Psoas muscle (tissue), 8 donors: ENCODE data around the gene SLC44A3. TPM values are rescaled to one million over a fixed set of nuclear protein-coding genes. Genes with fewer than 3 reads are reported as not detected.
A peak's percentile ranks its signal among the peaks of the same experiment; 100 is the strongest.

Experiments
- ATAC-seq, 4 donors: fragments of 200-7000 bp; cut with Tn5 transposase; one replicate each; pipeline ENCODE4 v1.9.1; 2020; ENCODE audit warnings: moderate library complexity in 3 of 4, mild to moderate bottlenecking in 2 of 4
- DNase-seq, 2 donors: peaks; one replicate each; pipeline ENCODE4 v3.0.0-alpha.2; 2020
- H3K27ac ChIP-seq: fragments of 200-600 bp; one replicate; pipeline ENCODE4 v1.8.0; 2022
- H3K27me3 ChIP-seq, 3 donors: fragments of 200-600 bp in 1 of 3; one replicate each; pipeline versions ENCODE4 v1.6.1 to v1.8.0; 2013 to 2022; ENCODE audit warnings: low read length in 2 of 3, mild to moderate bottlenecking in 2 of 3, moderate library complexity in 1 of 3; ENCODE audit not compliant: insufficient read depth in 3 of 3
- H3K36me3 ChIP-seq, 2 donors: fragments of 200-600 bp in 1 of 2; one replicate each; pipeline versions ENCODE4 v1.6.1 to v1.8.0; 2013 to 2022; ENCODE audit warnings: low read depth in 1 of 2, mild to moderate bottlenecking in 1 of 2, moderate library complexity in 1 of 2; ENCODE audit not compliant: insufficient read depth in 1 of 2
- H3K4me1 ChIP-seq: fragments of 200-600 bp; one replicate; pipeline ENCODE4 v1.8.0; 2022
- H3K4me3 ChIP-seq: fragments of 200-600 bp; one replicate; pipeline ENCODE4 v1.8.0; 2022; ENCODE audit warnings: mild to moderate bottlenecking
- H3K9me3 ChIP-seq: fragments of 200-600 bp; one replicate; pipeline ENCODE4 v1.8.0; 2022
- WGBS, 3 donors: extraction: QIAGEN DNeasy Blood & Tissue Kit; methylation state at CpG; one replicate each; pipeline versions ENCODE4 v1.1.6 to v1.1.7; 2013; 5-methylcytosine and 5-hydroxymethylcytosine counted together
- intact Hi-C, 2 donors: fragments of 100-400 bp; cut with DNase I; formaldehyde crosslinking; loops; one replicate each; pipeline versions ENCODE4 v1.11.0 to v1.14.2; 2022
- polyA plus RNA-seq, 3 donors: library from polyadenylated mRNA; stranded (reverse); fragments of 200-250 nt; gene quantifications; one replicate each; pipeline ENCODE4 v1.2.3, GENCODE V29; 2013
- total RNA-seq, 4 donors: library from RNA; stranded (reverse); fragmentation: NEBNext Ultra II Directional in 2 of 4; extraction: Animal tissue kit (Norgen Biotek cat#: 25700) in 2 of 4; gene quantifications; one replicate each; pipeline versions ENCODE4 v1.2.1 to v1.2.4, GENCODE V29; 2021 to 2023
- TF ChIP-seq, protein P1 (sequence below): fragments of 200-600 bp; IDR thresholded peaks from one replicate; pipeline ENCODE4 v1.8.0; 2022; ENCODE audit warnings: antibody characterized with exemption
- donor health status: healthy with polysubstance abuse.
- donor health status: DM: no; HTN: no; CAD: no; lungs with moderate emphysema.
- donor health status: Bipolar disorder and iron deficiency.
- donor health status: healthy.
- donor health status: DM: yes; HTN: yes; CAD: no.
- donor health status: DM: no; HTN: no; CAD: no.
- donor health status: DM: no; HTN: no; CAD: no.
- donor health status: DM: yes; HTN: yes; CAD: no.

Gene SLC44A3
- total and polyA plus RNA-seq, 7 donors = 0.04 to 0.58 (median 0.32) TPM; not detected in 2

- TF ChIP-seq, protein P1, sequence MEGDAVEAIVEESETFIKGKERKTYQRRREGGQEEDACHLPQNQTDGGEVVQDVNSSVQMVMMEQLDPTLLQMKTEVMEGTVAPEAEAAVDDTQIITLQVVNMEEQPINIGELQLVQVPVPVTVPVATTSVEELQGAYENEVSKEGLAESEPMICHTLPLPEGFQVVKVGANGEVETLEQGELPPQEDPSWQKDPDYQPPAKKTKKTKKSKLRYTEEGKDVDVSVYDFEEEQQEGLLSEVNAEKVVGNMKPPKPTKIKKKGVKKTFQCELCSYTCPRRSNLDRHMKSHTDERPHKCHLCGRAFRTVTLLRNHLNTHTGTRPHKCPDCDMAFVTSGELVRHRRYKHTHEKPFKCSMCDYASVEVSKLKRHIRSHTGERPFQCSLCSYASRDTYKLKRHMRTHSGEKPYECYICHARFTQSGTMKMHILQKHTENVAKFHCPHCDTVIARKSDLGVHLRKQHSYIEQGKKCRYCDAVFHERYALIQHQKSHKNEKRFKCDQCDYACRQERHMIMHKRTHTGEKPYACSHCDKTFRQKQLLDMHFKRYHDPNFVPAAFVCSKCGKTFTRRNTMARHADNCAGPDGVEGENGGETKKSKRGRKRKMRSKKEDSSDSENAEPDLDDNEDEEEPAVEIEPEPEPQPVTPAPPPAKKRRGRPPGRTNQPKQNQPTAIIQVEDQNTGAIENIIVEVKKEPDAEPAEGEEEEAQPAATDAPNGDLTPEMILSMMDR = no peak
- WGBS, 3 donors = 62 to 68% (median 63%) methylated on average over 2 of the region's 2 CpGs
Measured at GRCh38 chr1:94852788-94853187, 32.6 kb downstream of the SLC44A3 start.

DNA sequence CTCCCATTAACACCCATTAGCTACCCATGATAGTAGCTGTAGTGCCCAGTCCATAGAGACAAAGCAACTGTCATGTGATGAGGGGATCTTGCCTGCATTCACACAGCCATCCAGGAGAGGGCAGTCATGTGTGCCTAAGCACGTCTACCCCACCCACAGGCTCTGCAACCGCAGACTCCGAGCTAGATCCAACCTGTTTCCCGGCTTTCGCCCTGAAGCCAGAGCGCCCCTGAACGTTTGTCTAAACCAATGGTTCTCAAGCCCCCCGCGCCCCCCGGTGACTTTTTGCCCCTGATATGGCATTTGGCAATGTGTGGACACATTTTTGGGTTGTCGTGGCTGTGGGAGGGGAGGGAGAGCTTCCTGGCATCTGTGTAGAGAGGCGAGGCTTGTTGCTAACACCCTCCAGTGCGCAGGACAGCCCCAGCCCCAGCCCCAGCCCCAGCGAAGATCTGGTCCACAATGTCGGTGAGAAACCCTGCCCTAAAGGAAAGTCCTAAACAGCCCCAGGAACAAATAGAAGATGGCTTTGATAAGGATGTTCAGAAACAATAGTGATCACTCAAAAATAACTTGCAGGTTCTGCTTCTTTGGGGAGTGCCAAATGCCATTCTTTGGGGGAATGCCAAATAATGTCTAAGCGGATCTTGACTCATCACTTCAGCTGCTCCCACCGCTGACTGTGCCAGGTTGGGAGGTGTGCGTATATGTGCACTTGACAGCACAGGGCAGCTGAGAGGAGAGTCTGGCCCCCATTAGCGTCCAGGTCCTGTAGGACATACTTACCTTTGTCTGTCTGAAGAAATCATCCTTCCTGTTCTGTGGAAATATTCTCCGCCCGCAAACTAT is 34.5 kb downstream of the SLC44A3 start:
- whole genome bisulfite sequencing, 3 donors = 10 to 15% (median 11%) methylated on average over 21 of the region's 21 CpGs

More at GRCh38 chr1:94852788-94853187, 32.6 kb downstream of the SLC44A3 start:
- no peaks in the 10 kb centered on the region for H3K36me3 ChIP-seq
- no peak for DNase-seq
- intact Hi-C loops = no loop called here
- no peaks in the 10 kb centered on the region for H3K4me1 ChIP-seq
- no peaks in the 10 kb centered on the region for H3K27me3 ChIP-seq
- no peak for ATAC-seq
- no peak overlapping the region for H3K27ac ChIP-seq
- no peak overlapping the region for H3K4me3 ChIP-seq
- H3K9me3 ChIP-seq = no peaks in the 10 kb centered on the region

GRCh38 chr1:94855307-94855700 is 35.1 kb downstream of the SLC44A3 start:
- H3K27me3 ChIP-seq = peaks cover 0 to 13% (median 0%) of the 10 kb centered on the region in 3 donors
- H3K4me3 ChIP-seq = no peak overlapping the region

More for the DNA sequence above, 34.5 kb downstream of the SLC44A3 start:
- DNase-seq (peak; percentile 84 to 89), ATAC-seq (peak; percentile 95 to 98 (median 96))
- intact Hi-C loops = loop anchor here (1.0 to 2.0 kb wide), 2 partner anchors 188 to 189 kb away; no protein-coding TSS in a partner anchor
- TF ChIP-seq, protein P1 = peak; percentile 89
- Histone ChIP-seq H3K4me1 (no peaks in the 10 kb centered on the region), H3K36me3 (no peaks in the 10 kb centered on the region), H3K9me3 (no peaks in the 10 kb centered on the region), H3K27me3 (peaks cover 0 to 7% (median 0%) of the 10 kb centered on the region in 3 donors), H3K4me3 (peak overlapping the region; percentile 54), H3K27ac (no peak overlapping the region)

GRCh38 chr1:94856004-94856403 is 35.8 kb downstream of the SLC44A3 start:
- ATAC-seq (no peak), DNase-seq (no peak)
- Histone ChIP-seq H3K27ac (no peak overlapping the region), H3K9me3 (no peaks in the 10 kb centered on the region), H3K27me3 (peaks cover 0 to 13% (median 0%) of the 10 kb centered on the region in 3 donors), H3K36me3 (no peaks in the 10 kb centered on the region), H3K4me1 (no peaks in the 10 kb centered on the region), H3K4me3 (no peak overlapping the region)
- TF ChIP-seq, protein P1 = no peak
- 86 to 94% (median 91%) methylated on average over 5 of the region's 5 CpGs for WGBS, 3 donors
- intact Hi-C loops = no loop called here

More at GRCh38 chr1:94855307-94855700, 35.1 kb downstream of the SLC44A3 start:
- intact Hi-C loops = loop anchor here in 1 of 2 donors (2.0 kb wide), 1 partner anchor 187 kb away; no protein-coding TSS in a partner anchor
- H3K27ac ChIP-seq = no peak overlapping the region
- H3K4me1 ChIP-seq = no peaks in the 10 kb centered on the region
- TF ChIP-seq, protein P1 = no peak
- WGBS, 3 donors = 50 to 58% (median 55%) methylated on average over 2 of the region's 2 CpGs
- no peaks in the 10 kb centered on the region for H3K9me3 ChIP-seq
- ATAC-seq (no peak), DNase-seq (no peak)
- H3K36me3 ChIP-seq = no peaks in the 10 kb centered on the region
